OCI-LY1 (cell line): ENCODE data around the gene TMEM127.

Experiments used
- H2AFZ ChIP-seq: fragments of 200-600 bp; sonication (generic), shearing (Covaris generic); 2 replicates; pipeline ENCODE4 v1.6.0; 2014; ENCODE audit warnings: antibody characterized with exemption, mild to moderate bottlenecking, low read length
- H3F3A ChIP-seq: fragments of 200-600 bp; sonication (generic), shearing (Covaris generic); 2 replicates; pipeline ENCODE4 v1.6.0; 2014; ENCODE audit warnings: mild to moderate bottlenecking, antibody characterized with exemption, low read length, moderate library complexity; ENCODE audit not compliant: insufficient read depth
- H3K27ac ChIP-seq: fragments of 200-600 bp; sonication (generic); 2 replicates; pipeline ENCODE4 v1.5.1; 2014; ENCODE audit warnings: low read length, mixed run types, mild to moderate bottlenecking, low read depth; ENCODE audit not compliant: poor library complexity, severe bottlenecking
- H3K27me3 ChIP-seq: fragments of 200-600 bp; sonication (generic); 2 replicates; pipeline ENCODE4 v1.6.0; 2014; ENCODE audit warnings: antibody characterized with exemption, mild to moderate bottlenecking, low read length, moderate library complexity; ENCODE audit not compliant: insufficient read depth
- H3K36me3 ChIP-seq: fragments of 200-600 bp; sonication (generic); 2 replicates; pipeline ENCODE4 v1.6.1; 2014; ENCODE audit warnings: mild to moderate bottlenecking, antibody characterized with exemption, low read length, moderate library complexity, mixed read lengths; ENCODE audit not compliant: insufficient read depth
- H3K4me1 ChIP-seq: fragments of 200-600 bp; sonication (generic); 2 replicates; pipeline ENCODE4 v1.5.1; 2014; ENCODE audit warnings: mild to moderate bottlenecking, low read length, moderate library complexity; ENCODE audit not compliant: insufficient read depth, severe bottlenecking
- H3K4me2 ChIP-seq: fragments of 200-600 bp; sonication (generic), shearing (Covaris generic); 2 replicates; pipeline ENCODE4 v1.6.1; 2014; ENCODE audit warnings: low read length
- H3K4me3 ChIP-seq: fragments of 200-600 bp; sonication (generic); 2 replicates; pipeline ENCODE4 v1.5.1; 2014; ENCODE audit warnings: low read length, low read depth, mild to moderate bottlenecking, mixed read lengths; ENCODE audit not compliant: poor library complexity, severe bottlenecking
- H3K79me2 ChIP-seq: fragments of 200-600 bp; shearing (Covaris generic); 2 replicates; pipeline ENCODE4 v1.6.1; 2016; ENCODE audit warnings: mixed run types, low read length, mixed read lengths; ENCODE audit not compliant: insufficient read depth
- H3K9ac ChIP-seq: fragments of 200-600 bp; sonication (generic), shearing (Covaris generic); 2 replicates; pipeline ENCODE4 v1.6.1; 2014; ENCODE audit warnings: mild to moderate bottlenecking, low read length, mixed read lengths
- H3K9me2 ChIP-seq: fragments of 200-600 bp; sonication (generic), shearing (Covaris generic); 2 replicates; pipeline ENCODE4 v1.6.1; 2014; ENCODE audit warnings: low read depth, mild to moderate bottlenecking, low read length, mixed read lengths
- H3K9me3 ChIP-seq: fragments of 200-600 bp; shearing (Covaris generic); 2 replicates; pipeline ENCODE4 v1.6.1; 2014; ENCODE audit warnings: low read length, mixed read lengths
- H4K20me1 ChIP-seq: fragments of 200-600 bp; sonication (generic), shearing (Covaris generic); 2 replicates; pipeline ENCODE4 v1.6.0; 2016; ENCODE audit warnings: mild to moderate bottlenecking, low read length; ENCODE audit not compliant: insufficient read depth
- CTCF ChIP-seq: fragments of 200-600 bp; sonication (generic), shearing (Covaris generic); IDR thresholded peaks from 2 replicates; pipeline ENCODE4 v1.5.1; 2017; ENCODE audit warnings: mild to moderate bottlenecking, antibody characterized with exemption, low read length, moderate library complexity, mixed read lengths
- EZH2 ChIP-seq: fragments of 200-600 bp; sonication (generic), shearing (Covaris generic); IDR thresholded peaks from 2 replicates; pipeline ENCODE4 v1.8.0; 2017; ENCODE audit warnings: borderline replicate concordance, mixed run types, mild to moderate bottlenecking, antibody characterized with exemption, low read length, moderate library complexity, mixed read lengths

TMEM127 gene

GRCh38 chr2:96306370-96306769 is 40.6 kb upstream of the TMEM127 start:
- TF ChIP-seq EZH2 (no peak), CTCF (no peak)
- H4K20me1 ChIP-seq = no peaks in the 10 kb centered on the region
- no peaks in the 10 kb centered on the region for H3K9me3 ChIP-seq
- H3F3A ChIP-seq = no peaks in the 10 kb centered on the region
- H2AFZ ChIP-seq = no peak overlapping the region
- peaks cover 13% of the 10 kb centered on the region for H3K79me2 ChIP-seq
- peak overlapping the region; percentile 94 for H3K4me3 ChIP-seq
- no peaks in the 10 kb centered on the region for H3K9me2 ChIP-seq
- H3K27ac ChIP-seq = peak overlapping the region; percentile 78
- H3K9ac ChIP-seq = peak overlapping the region; percentile 99
- no peaks in the 10 kb centered on the region for H3K27me3 ChIP-seq
- H3K36me3 ChIP-seq = peaks cover 32% of the 10 kb centered on the region
- H3K4me1 ChIP-seq = peaks cover 26% of the 10 kb centered on the region
- H3K4me2 ChIP-seq = peak overlapping the region; percentile 96

GRCh38 chr2:96305979-96306308 is 40.1 kb upstream of the TMEM127 start:
- TF ChIP-seq CTCF (no peak), EZH2 (no peak)
- peaks cover 13% of the 10 kb centered on the region for H3K79me2 ChIP-seq
- H3K9me3 ChIP-seq = no peaks in the 10 kb centered on the region
- H3K4me1 ChIP-seq = peaks cover 26% of the 10 kb centered on the region
- no peaks in the 10 kb centered on the region for H4K20me1 ChIP-seq
- no peaks in the 10 kb centered on the region for H3K27me3 ChIP-seq
- H3K4me2 ChIP-seq = peak overlapping the region; percentile 96
- H3K9ac ChIP-seq = peak overlapping the region; percentile 99
- no peak overlapping the region for H2AFZ ChIP-seq
- peak overlapping the region; percentile 94 for H3K4me3 ChIP-seq
- no peaks in the 10 kb centered on the region for H3F3A ChIP-seq
- H3K27ac ChIP-seq = peak overlapping the region; percentile 78
- no peaks in the 10 kb centered on the region for H3K9me2 ChIP-seq
- peaks cover 36% of the 10 kb centered on the region for H3K36me3 ChIP-seq

- Histone ChIP-seq H3K4me1 (peaks cover 26% of the 10 kb centered on the region), H3K9ac (peak within 1 kb of the TSS; percentile 99), H3K9me3 (no peaks in the 10 kb centered on the region), H3K36me3 (peaks cover 43% of the 10 kb centered on the region), H3K27me3 (no peaks in the 10 kb centered on the region), H3K4me2 (peak within 1 kb of the TSS; percentile 96), H2AFZ (no peak within 1 kb of the TSS), H3K4me3 (peak within 1 kb of the TSS; percentile 94), H3F3A (no peaks in the 10 kb centered on the region), H3K27ac (peak within 1 kb of the TSS; percentile 78), H4K20me1 (no peaks in the 10 kb centered on the region), H3K9me2 (no peaks in the 10 kb centered on the region), H3K79me2 (peaks cover 13% of the 10 kb centered on the region)
- TF ChIP-seq CTCF (no peak), EZH2 (no peak)
Observed at GRCh38 chr2:96305091-96305978, 39.5 kb upstream of the TMEM127 start, which contains the start of gene SNRNP200. SNRNP200 (minus strand) TSS chr2:96305546; CDS start chr2:96305437, 109 bp downstream.
